ENCODE data around the gene PKP2.

DNA sequence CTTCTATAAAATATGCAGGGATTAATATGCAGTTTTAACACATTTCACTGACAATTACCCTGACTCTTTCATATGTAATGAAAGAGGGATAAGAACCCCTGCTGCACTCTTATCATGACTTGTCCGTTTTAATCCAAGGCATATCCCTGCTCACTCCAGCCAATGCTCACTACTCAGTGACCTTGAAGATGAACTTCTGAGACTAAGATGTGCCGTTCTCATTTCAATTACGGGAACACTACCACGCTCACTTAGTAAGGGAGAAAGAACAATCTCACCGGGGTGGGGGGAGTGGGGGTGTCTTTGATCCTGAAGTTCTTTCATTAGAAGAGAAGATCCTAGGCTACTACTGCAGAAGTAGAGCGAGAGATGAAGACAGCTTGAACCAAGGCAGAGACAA is 50.5 kb downstream of the PKP2 start:
- TF ChIP-seq EZH2 (IDR thresholded peaks at IDR 0.05; ENCODE audit: low read length, missing control alignments) (no peak), CTCF (conservative IDR thresholded peaks at IDR 0.05 in 1 of 2, IDR thresholded peaks at IDR 0.05 in 1 of 2; ENCODE audit: low read depth in 1 of 2, low read length in 2 of 2) (no peak)

All from fibroblast of lung (primary cell).